Measurements from ENCODE around the gene TMEM150B.
A peak's percentile ranks its signal among the peaks of the same experiment; 100 is the strongest.

Gene TMEM150B

GRCh38 chr19:55370305-55370988, 45.3 kb upstream of the TMEM150B start, which contains the start of gene IL11:
Gene IL11, minus strand, starts transcription at chr19:55370463. Its CDS starts 153 bp downstream, at chr19:55370310.
- peak within 1 kb of the TSS; percentile 73 for H3K4me3 ChIP-seq (ENCODE audit: low read depth, low read length)
- peak within 1 kb of the TSS; percentile 95 for H4K91ac ChIP-seq (ENCODE audit: low read depth, low read length)
- H3K18ac ChIP-seq (ENCODE audit: low read length): peak within 1 kb of the TSS; percentile 96
- H2AK5ac ChIP-seq (ENCODE audit: low read length): peak within 1 kb of the TSS; percentile 93
- H3K23ac ChIP-seq (ENCODE audit: low read length): no peak within 1 kb of the TSS
- H3K4me2 ChIP-seq (ENCODE audit: low read length): peak within 1 kb of the TSS; percentile 70
- peak within 1 kb of the TSS; percentile 56 for H2AFZ ChIP-seq (ENCODE audit: insufficient read depth, low read length, poor library complexity)
- peak within 1 kb of the TSS; percentile 63 for H4K12ac ChIP-seq (ENCODE audit: low read depth, low read length)
- peaks cover 20 to 23% of the 10 kb centered on the region in 2 experiments for H3K36me3 ChIP-seq (ENCODE audit: control insufficient read depth in 1 of 2, insufficient read depth in 2 of 2, low read length in 2 of 2)
- H3K27ac ChIP-seq (ENCODE audit: low read depth, low read length): peak within 1 kb of the TSS; percentile 91
- H3K79me1 ChIP-seq (ENCODE audit: low read length): peaks cover 42% of the 10 kb centered on the region
- peak within 1 kb of the TSS; percentile 57 for H3K9ac ChIP-seq (ENCODE audit: low read length)
- H2BK120ac ChIP-seq (ENCODE audit: insufficient read depth, low read length, poor library complexity): peak within 1 kb of the TSS; percentile 89
- H2BK5ac ChIP-seq (ENCODE audit: low read depth, low read length, poor library complexity): peak within 1 kb of the TSS; percentile 94
- no peak for DNase-seq
- H3K79me2 ChIP-seq (ENCODE audit: control insufficient read depth, insufficient read depth, low read length, poor library complexity): peaks cover 15% of the 10 kb centered on the region
- peak within 1 kb of the TSS; percentile 88 for H4K8ac ChIP-seq (ENCODE audit: low read depth, low read length)
- peak within 1 kb of the TSS; percentile 72 for H2BK12ac ChIP-seq (ENCODE audit: low read length)
- H3K4me1 ChIP-seq (ENCODE audit: control insufficient read depth in 1 of 2, insufficient read depth in 2 of 2, low read length in 2 of 2): peaks cover 35 to 41% of the 10 kb centered on the region in 2 experiments
- H3K9me3 ChIP-seq (ENCODE audit: insufficient read depth, low read depth, low read length): no peaks in the 10 kb centered on the region
- no peaks in the 10 kb centered on the region for H3K27me3 ChIP-seq (ENCODE audit: insufficient read depth, low read length)
- peak within 1 kb of the TSS; percentile 71 for H3K4ac ChIP-seq (ENCODE audit: low read depth, low read length)
- WGBS (ENCODE audit: extremely low coverage, insufficient coverage, insufficient read length): no CpG with 5 or more reads among the region's 32 CpGs
- peak within 1 kb of the TSS; percentile 92 for H3K14ac ChIP-seq (ENCODE audit: low read length)

GRCh38 chr19:55369653-55370304, 44.6 kb upstream of the TMEM150B start:
- Histone ChIP-seq H4K12ac (ENCODE audit: low read depth, low read length) (peak overlapping the region; percentile 63), H2AFZ (ENCODE audit: insufficient read depth, low read length, poor library complexity) (peak overlapping the region; percentile 56), H3K14ac (ENCODE audit: low read length) (peak overlapping the region; percentile 92), H3K23ac (ENCODE audit: low read length) (no peak overlapping the region), H3K27me3 (ENCODE audit: insufficient read depth, low read length) (no peaks in the 10 kb centered on the region), H4K8ac (ENCODE audit: low read depth, low read length) (peak overlapping the region; percentile 64), H3K36me3 (ENCODE audit: control insufficient read depth in 1 of 2, insufficient read depth in 2 of 2, low read length in 2 of 2) (peaks cover 21 to 25% of the 10 kb centered on the region in 2 experiments), H3K79me2 (ENCODE audit: control insufficient read depth, insufficient read depth, low read length, poor library complexity) (peaks cover 15% of the 10 kb centered on the region), H3K4me1 (ENCODE audit: control insufficient read depth in 1 of 2, insufficient read depth in 2 of 2, low read length in 2 of 2) (peaks cover 35 to 41% of the 10 kb centered on the region in 2 experiments), H3K27ac (ENCODE audit: low read depth, low read length) (peak overlapping the region; percentile 91), H2BK5ac (ENCODE audit: low read depth, low read length, poor library complexity) (peak overlapping the region; percentile 94), H3K4me3 (ENCODE audit: low read depth, low read length) (peak overlapping the region; percentile 73), H2AK5ac (ENCODE audit: low read length) (peak overlapping the region; percentile 80), H3K9me3 (ENCODE audit: insufficient read depth, low read depth, low read length) (no peaks in the 10 kb centered on the region), H2BK120ac (ENCODE audit: insufficient read depth, low read length, poor library complexity) (peak overlapping the region; percentile 89), H3K9ac (ENCODE audit: low read length) (peak overlapping the region; percentile 57), H4K91ac (ENCODE audit: low read depth, low read length) (peak overlapping the region; percentile 95), H3K4ac (ENCODE audit: low read depth, low read length) (peak overlapping the region; percentile 71), H2BK12ac (ENCODE audit: low read length) (peak overlapping the region; percentile 42), H3K4me2 (ENCODE audit: low read length) (peak overlapping the region; percentile 70), H3K18ac (ENCODE audit: low read length) (peak overlapping the region; percentile 96), H3K79me1 (ENCODE audit: low read length) (peaks cover 42% of the 10 kb centered on the region)
- peak in 1 of 2 donors; percentile 51 for DNase-seq
- no CpG with 5 or more reads among the region's 59 CpGs for WGBS (ENCODE audit: extremely low coverage, insufficient coverage, insufficient read length)

GRCh38 chr19:55368701-55369563, 43.8 kb upstream of the TMEM150B start:
- H4K12ac ChIP-seq (ENCODE audit: low read depth, low read length): peak overlapping the region; percentile 0
- peak overlapping the region; percentile 60 for H3K4me2 ChIP-seq (ENCODE audit: low read length)
- WGBS (ENCODE audit: extremely low coverage, insufficient coverage, insufficient read length): no CpG with 5 or more reads among the region's 54 CpGs
- H3K79me2 ChIP-seq (ENCODE audit: control insufficient read depth, insufficient read depth, low read length, poor library complexity): peaks cover 14% of the 10 kb centered on the region
- H3K9me3 ChIP-seq (ENCODE audit: insufficient read depth, low read depth, low read length): no peaks in the 10 kb centered on the region
- peak overlapping the region; percentile 50 for H2BK5ac ChIP-seq (ENCODE audit: low read depth, low read length, poor library complexity)
- peak overlapping the region; percentile 52 for H3K9ac ChIP-seq (ENCODE audit: low read length)
- H3K18ac ChIP-seq (ENCODE audit: low read length): peak overlapping the region; percentile 74
- DNase-seq: peak in 1 of 2 donors; percentile 55
- H4K91ac ChIP-seq (ENCODE audit: low read depth, low read length): peak overlapping the region; percentile 72
- peak overlapping the region; percentile 62 for H3K14ac ChIP-seq (ENCODE audit: low read length)
- H2AFZ ChIP-seq (ENCODE audit: insufficient read depth, low read length, poor library complexity): peak overlapping the region; percentile 32
- peak overlapping the region; percentile 6 for H2AK5ac ChIP-seq (ENCODE audit: low read length)
- H4K8ac ChIP-seq (ENCODE audit: low read depth, low read length): peak overlapping the region; percentile 67
- peaks cover 39% of the 10 kb centered on the region for H3K79me1 ChIP-seq (ENCODE audit: low read length)
- H2BK12ac ChIP-seq (ENCODE audit: low read length): peak overlapping the region; percentile 53
- H3K23ac ChIP-seq (ENCODE audit: low read length): no peak overlapping the region
- peak overlapping the region; percentile 0 for H3K4ac ChIP-seq (ENCODE audit: low read depth, low read length)
- peaks cover 21 to 25% of the 10 kb centered on the region in 2 experiments for H3K36me3 ChIP-seq (ENCODE audit: control insufficient read depth in 1 of 2, insufficient read depth in 2 of 2, low read length in 2 of 2)
- H3K4me1 ChIP-seq (ENCODE audit: control insufficient read depth in 1 of 2, insufficient read depth in 2 of 2, low read length in 2 of 2): peaks cover 29 to 34% of the 10 kb centered on the region in 2 experiments
- peak overlapping the region; percentile 72 for H3K27ac ChIP-seq (ENCODE audit: low read depth, low read length)
- peak overlapping the region; percentile 70 for H3K4me3 ChIP-seq (ENCODE audit: low read depth, low read length)
- peak overlapping the region; percentile 33 for H2BK120ac ChIP-seq (ENCODE audit: insufficient read depth, low read length, poor library complexity)
- H3K27me3 ChIP-seq (ENCODE audit: insufficient read depth, low read length): no peaks in the 10 kb centered on the region

GRCh38 chr19:55368106-55368505, 43.0 kb upstream of the TMEM150B start:
- no peak overlapping the region for H4K8ac ChIP-seq (ENCODE audit: low read depth, low read length)
- H3K18ac ChIP-seq (ENCODE audit: low read length): no peak overlapping the region
- H3K14ac ChIP-seq (ENCODE audit: low read length): no peak overlapping the region
- no peak overlapping the region for H4K12ac ChIP-seq (ENCODE audit: low read depth, low read length)
- no peak overlapping the region for H3K4me3 ChIP-seq (ENCODE audit: low read depth, low read length)
- H3K79me2 ChIP-seq (ENCODE audit: control insufficient read depth, insufficient read depth, low read length, poor library complexity): peaks cover 14% of the 10 kb centered on the region
- WGBS (ENCODE audit: extremely low coverage, insufficient coverage, insufficient read length): no CpG with 5 or more reads among the region's 16 CpGs
- H3K4me1 ChIP-seq (ENCODE audit: control insufficient read depth in 1 of 2, insufficient read depth in 2 of 2, low read length in 2 of 2): peaks cover 22 to 25% of the 10 kb centered on the region in 2 experiments
- H3K36me3 ChIP-seq (ENCODE audit: control insufficient read depth in 1 of 2, insufficient read depth in 2 of 2, low read length in 2 of 2): peaks cover 21 to 25% of the 10 kb centered on the region in 2 experiments
- no peak overlapping the region for H3K27ac ChIP-seq (ENCODE audit: low read depth, low read length)
- H3K4me2 ChIP-seq (ENCODE audit: low read length): no peak overlapping the region
- H3K9me3 ChIP-seq (ENCODE audit: insufficient read depth, low read depth, low read length): no peaks in the 10 kb centered on the region
- H2BK5ac ChIP-seq (ENCODE audit: low read depth, low read length, poor library complexity): no peak overlapping the region
- no peak for DNase-seq
- H3K79me1 ChIP-seq (ENCODE audit: low read length): peaks cover 31% of the 10 kb centered on the region
- no peaks in the 10 kb centered on the region for H3K27me3 ChIP-seq (ENCODE audit: insufficient read depth, low read length)
- no peak overlapping the region for H3K9ac ChIP-seq (ENCODE audit: low read length)
- no peak overlapping the region for H3K23ac ChIP-seq (ENCODE audit: low read length)
- H2AK5ac ChIP-seq (ENCODE audit: low read length): no peak overlapping the region
- no peak overlapping the region for H2AFZ ChIP-seq (ENCODE audit: insufficient read depth, low read length, poor library complexity)
- H3K4ac ChIP-seq (ENCODE audit: low read depth, low read length): no peak overlapping the region
- H2BK120ac ChIP-seq (ENCODE audit: insufficient read depth, low read length, poor library complexity): no peak overlapping the region
- no peak overlapping the region for H4K91ac ChIP-seq (ENCODE audit: low read depth, low read length)
- no peak overlapping the region for H2BK12ac ChIP-seq (ENCODE audit: low read length)

All from trophoblast cell (in vitro differentiated cells and primary cell).